ENCODE results near the gene ARRDC4.
"Not testable (repeated sequence)": the region's sequence is repeated elsewhere in the genome, so short reads cannot be mapped to it uniquely, and the experiment has no call there.

ARRDC4 gene

GRCh38 chr15:97984157-97984556 lies 23.7 kb downstream of the ARRDC4 start:
- TF ChIP-seq, protein P1, sequence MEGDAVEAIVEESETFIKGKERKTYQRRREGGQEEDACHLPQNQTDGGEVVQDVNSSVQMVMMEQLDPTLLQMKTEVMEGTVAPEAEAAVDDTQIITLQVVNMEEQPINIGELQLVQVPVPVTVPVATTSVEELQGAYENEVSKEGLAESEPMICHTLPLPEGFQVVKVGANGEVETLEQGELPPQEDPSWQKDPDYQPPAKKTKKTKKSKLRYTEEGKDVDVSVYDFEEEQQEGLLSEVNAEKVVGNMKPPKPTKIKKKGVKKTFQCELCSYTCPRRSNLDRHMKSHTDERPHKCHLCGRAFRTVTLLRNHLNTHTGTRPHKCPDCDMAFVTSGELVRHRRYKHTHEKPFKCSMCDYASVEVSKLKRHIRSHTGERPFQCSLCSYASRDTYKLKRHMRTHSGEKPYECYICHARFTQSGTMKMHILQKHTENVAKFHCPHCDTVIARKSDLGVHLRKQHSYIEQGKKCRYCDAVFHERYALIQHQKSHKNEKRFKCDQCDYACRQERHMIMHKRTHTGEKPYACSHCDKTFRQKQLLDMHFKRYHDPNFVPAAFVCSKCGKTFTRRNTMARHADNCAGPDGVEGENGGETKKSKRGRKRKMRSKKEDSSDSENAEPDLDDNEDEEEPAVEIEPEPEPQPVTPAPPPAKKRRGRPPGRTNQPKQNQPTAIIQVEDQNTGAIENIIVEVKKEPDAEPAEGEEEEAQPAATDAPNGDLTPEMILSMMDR (IDR thresholded peaks at IDR 0.05; ENCODE audit: insufficient read depth, low read depth, low read length, missing control alignments): no peak
- no peak overlapping the region for H3K4me3 ChIP-seq (ENCODE audit: low read depth, low read length)
- DNase-seq (ENCODE audit: low read depth): no peak

DNA sequence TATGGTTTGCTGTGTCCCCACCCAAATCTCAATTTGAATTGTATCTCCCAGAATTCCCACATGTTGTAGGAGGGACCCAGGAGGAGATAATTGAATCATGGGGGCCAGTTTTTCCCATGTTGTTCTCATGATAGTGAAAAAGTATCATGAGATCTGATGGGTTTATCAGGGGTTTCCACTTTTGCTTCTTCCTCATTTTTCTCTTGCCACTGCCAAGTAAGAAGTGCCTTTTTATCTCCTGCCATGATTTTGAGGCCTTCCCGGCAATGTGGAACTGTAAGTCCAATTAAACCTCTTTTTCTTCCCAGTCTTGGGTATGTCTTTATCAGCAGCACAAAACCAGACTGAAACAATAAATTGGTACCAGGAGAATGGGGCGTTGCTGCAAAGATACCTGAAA lies 25.5 kb downstream of the ARRDC4 start:
- not testable (repeated sequence) for H3K4me3 ChIP-seq (ENCODE audit: low read depth, low read length); DNase-seq (ENCODE audit: low read depth)

- TF ChIP-seq, protein P1 (IDR thresholded peaks at IDR 0.05; ENCODE audit: insufficient read depth, low read depth, low read length, missing control alignments): no peak
- no peak overlapping the region for H3K4me3 ChIP-seq (ENCODE audit: low read depth, low read length)
- DNase-seq (ENCODE audit: low read depth): no peak
Measured at GRCh38 chr15:97986781-97987180, 26.3 kb downstream of the ARRDC4 start.

- H3K4me3 ChIP-seq (ENCODE audit: low read depth, low read length): no peak overlapping the region
- DNase-seq (ENCODE audit: low read depth): no peak
- TF ChIP-seq, protein P1 (IDR thresholded peaks at IDR 0.05; ENCODE audit: insufficient read depth, low read depth, low read length, missing control alignments): no peak
Measured at GRCh38 chr15:97989299-97989698, 28.8 kb downstream of the ARRDC4 start.

DNA sequence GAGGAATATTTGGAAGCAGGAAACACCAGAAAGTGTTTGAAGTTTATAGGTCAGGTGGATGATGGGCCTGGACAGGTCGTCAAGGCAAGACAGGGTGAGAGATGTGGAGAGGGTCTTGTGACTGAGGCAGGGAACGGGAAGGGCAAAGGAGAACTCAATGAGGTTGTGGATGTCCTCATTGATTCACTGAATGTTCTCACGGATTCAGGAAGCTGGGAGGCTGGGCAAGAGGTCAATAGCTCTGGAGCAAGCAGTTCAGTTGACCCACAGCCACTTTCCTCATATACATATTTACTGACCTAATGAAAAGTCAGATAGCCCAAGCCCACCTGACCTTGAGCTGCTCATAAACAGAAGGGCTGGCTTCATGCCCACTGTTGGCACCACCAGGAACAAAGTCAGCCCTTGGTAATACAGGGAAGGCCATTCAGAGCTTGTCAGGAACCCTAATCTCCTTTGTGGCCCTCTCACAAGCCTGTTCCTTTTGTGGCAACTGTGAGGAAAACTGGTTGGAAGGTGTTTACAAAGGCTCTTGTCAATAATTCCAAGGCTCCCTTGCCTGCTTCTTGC lies 31.6 kb downstream of the ARRDC4 start:
- H3K4me3 ChIP-seq (ENCODE audit: low read depth, low read length): no peak overlapping the region
- TF ChIP-seq, protein P1 (IDR thresholded peaks at IDR 0.05; ENCODE audit: insufficient read depth, low read depth, low read length, missing control alignments): no peak
- DNase-seq (ENCODE audit: low read depth): no peak

GRCh38 chr15:97992823-97993222 lies 32.3 kb downstream of the ARRDC4 start:
- TF ChIP-seq, protein P1 (IDR thresholded peaks at IDR 0.05; ENCODE audit: insufficient read depth, low read depth, low read length, missing control alignments): no peak

GRCh38 chr15:97993310-97993738 lies 32.8 kb downstream of the ARRDC4 start:
- H3K4me3 ChIP-seq (ENCODE audit: low read depth, low read length): no peak overlapping the region
- TF ChIP-seq, protein P1 (IDR thresholded peaks at IDR 0.05; ENCODE audit: insufficient read depth, low read depth, low read length, missing control alignments): no peak
- no peak for DNase-seq (ENCODE audit: low read depth)

More at GRCh38 chr15:97992823-97993222, 32.3 kb downstream of the ARRDC4 start:
- DNase-seq (ENCODE audit: low read depth): no peak
- H3K4me3 ChIP-seq (ENCODE audit: low read depth, low read length): no peak overlapping the region

Data from GM12865 (cell line).